Calu3 (cell line): ENCODE measurements around the gene GET4. TPM values are rescaled to one million over a fixed set of nuclear protein-coding genes. Genes with fewer than 3 reads are reported as not detected.
"Not testable (repeated sequence)": the region's sequence is repeated elsewhere in the genome, so short reads cannot be mapped to it uniquely, and the experiment has no call there.

Experiments used
- BruUV-seq: library from RNA; stranded (reverse); fragments of 400-500 nt; replicated peaks from 2 replicates; lab custom pipeline; 2021; lab: Mats Ljungman, UMichigan
- CTCF ChIA-PET: fragments of 300-600 bp; sonication (Branson Sonifier 250); formaldehyde crosslinking; loops from one replicate; lab custom pipeline; 2022; ENCODE audit warnings: antibody characterized with exemption; lab: Charles Lee
- DNase-seq: peaks from one replicate; pipeline ENCODE4 v3.0.0; 2022
- H3K27ac Mint-ChIP-seq: one replicate; pipeline ENCODE4 v1.8.0; 2022; ENCODE audit warnings: mixed read lengths; ENCODE audit not compliant: unreplicated experiment
- H3K27me3 Mint-ChIP-seq: one replicate; pipeline ENCODE4 v1.8.0; 2022; ENCODE audit warnings: mixed read lengths; ENCODE audit not compliant: unreplicated experiment
- H3K36me3 Mint-ChIP-seq: one replicate; pipeline ENCODE4 v1.8.0; 2022; ENCODE audit warnings: mild to moderate bottlenecking, moderate library complexity, mixed read lengths; ENCODE audit not compliant: insufficient read depth, unreplicated experiment
- H3K4me1 Mint-ChIP-seq: one replicate; pipeline ENCODE4 v1.8.0; 2022; ENCODE audit warnings: mild to moderate bottlenecking, low read depth, mixed read lengths; ENCODE audit not compliant: unreplicated experiment
- H3K4me3 Mint-ChIP-seq: one replicate; pipeline ENCODE4 v1.8.0; 2022; ENCODE audit warnings: mild to moderate bottlenecking, low read depth, moderate library complexity, mixed read lengths; ENCODE audit not compliant: unreplicated experiment
- H3K9me3 Mint-ChIP-seq: one replicate; pipeline ENCODE4 v1.8.0; 2022; ENCODE audit warnings: low read depth, mixed read lengths; ENCODE audit not compliant: unreplicated experiment
- intact Hi-C: fragments of 100-400 bp; cut with micrococcal nuclease; formaldehyde crosslinking; loops from one replicate; pipeline ENCODE4 v1.10.0; 2022; ENCODE audit not compliant: unreplicated experiment
- total RNA-seq: library from RNA; stranded (reverse); gene quantifications from 2 replicates; pipeline ENCODE4 v1.2.3, GENCODE V29; 2022
- TF ChIP-seq, protein P1 (sequence below): fragments of 200-600 bp; IDR thresholded peaks from one replicate; pipeline ENCODE4 v1.8.0; 2022; ENCODE audit warnings: antibody characterized with exemption; ENCODE audit not compliant: unreplicated experiment

Gene GET4
- total RNA-seq, 1 experiment from 2014 or later: 145 TPM

GRCh38 chr7:907158-907980 lies 31.0 kb downstream of the GET4 start:
- intact Hi-C loops: no loop called here
- TF ChIP-seq, protein P1, sequence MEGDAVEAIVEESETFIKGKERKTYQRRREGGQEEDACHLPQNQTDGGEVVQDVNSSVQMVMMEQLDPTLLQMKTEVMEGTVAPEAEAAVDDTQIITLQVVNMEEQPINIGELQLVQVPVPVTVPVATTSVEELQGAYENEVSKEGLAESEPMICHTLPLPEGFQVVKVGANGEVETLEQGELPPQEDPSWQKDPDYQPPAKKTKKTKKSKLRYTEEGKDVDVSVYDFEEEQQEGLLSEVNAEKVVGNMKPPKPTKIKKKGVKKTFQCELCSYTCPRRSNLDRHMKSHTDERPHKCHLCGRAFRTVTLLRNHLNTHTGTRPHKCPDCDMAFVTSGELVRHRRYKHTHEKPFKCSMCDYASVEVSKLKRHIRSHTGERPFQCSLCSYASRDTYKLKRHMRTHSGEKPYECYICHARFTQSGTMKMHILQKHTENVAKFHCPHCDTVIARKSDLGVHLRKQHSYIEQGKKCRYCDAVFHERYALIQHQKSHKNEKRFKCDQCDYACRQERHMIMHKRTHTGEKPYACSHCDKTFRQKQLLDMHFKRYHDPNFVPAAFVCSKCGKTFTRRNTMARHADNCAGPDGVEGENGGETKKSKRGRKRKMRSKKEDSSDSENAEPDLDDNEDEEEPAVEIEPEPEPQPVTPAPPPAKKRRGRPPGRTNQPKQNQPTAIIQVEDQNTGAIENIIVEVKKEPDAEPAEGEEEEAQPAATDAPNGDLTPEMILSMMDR: no peak
- Mint-ChIP-seq H3K9me3 (no peaks in the 10 kb centered on the region), H3K36me3 (peaks cover 59% of the 10 kb centered on the region), H3K27ac (no peak overlapping the region), H3K4me1 (peaks cover 18% of the 10 kb centered on the region), H3K27me3 (peaks cover 21% of the 10 kb centered on the region), H3K4me3 (no peak overlapping the region)
- no peak for DNase-seq
- CTCF ChIA-PET: interaction anchor here (1.6 kb wide), 1 partner anchor 10 kb away, joined by 4 read pairs; no protein-coding TSS in a partner anchor
- no TSS peak for BruUV-seq

DNA sequence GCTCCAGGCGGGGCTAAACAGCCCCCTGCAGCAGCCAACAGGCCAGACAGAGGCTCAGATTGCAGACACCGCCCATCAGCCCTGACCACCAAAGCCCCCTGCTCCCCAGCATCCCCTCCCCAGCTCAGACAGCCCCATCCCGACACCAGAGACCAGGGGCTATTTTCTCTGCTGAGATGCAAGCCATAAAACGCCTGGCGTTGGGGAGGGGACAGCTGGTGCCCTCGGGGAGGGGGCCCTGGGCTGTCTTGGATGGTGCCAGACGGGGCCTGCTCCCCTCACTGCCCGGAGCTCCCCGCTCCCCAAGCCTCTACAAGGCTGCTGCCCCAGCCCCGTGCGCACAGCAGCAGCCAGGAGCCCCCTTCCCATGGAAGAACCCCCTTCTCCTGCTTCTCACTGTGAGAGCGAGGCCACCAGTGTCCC lies 31.8 kb downstream of the GET4 start:
- H3K27me3 Mint-ChIP-seq: peaks cover 21% of the 10 kb centered on the region
- no peak overlapping the region for H3K27ac Mint-ChIP-seq
- DNase-seq: no peak
- peaks cover 17% of the 10 kb centered on the region for H3K4me1 Mint-ChIP-seq
- intact Hi-C loops: no loop called here
- no peaks in the 10 kb centered on the region for H3K9me3 Mint-ChIP-seq
- CTCF ChIA-PET: interaction anchor here (1.6 kb wide), 1 partner anchor 10 kb away, joined by 4 read pairs; no protein-coding TSS in a partner anchor
- BruUV-seq: no TSS peak
- no peak overlapping the region for H3K4me3 Mint-ChIP-seq
- TF ChIP-seq, protein P1: no peak
- peaks cover 58% of the 10 kb centered on the region for H3K36me3 Mint-ChIP-seq

DNA sequence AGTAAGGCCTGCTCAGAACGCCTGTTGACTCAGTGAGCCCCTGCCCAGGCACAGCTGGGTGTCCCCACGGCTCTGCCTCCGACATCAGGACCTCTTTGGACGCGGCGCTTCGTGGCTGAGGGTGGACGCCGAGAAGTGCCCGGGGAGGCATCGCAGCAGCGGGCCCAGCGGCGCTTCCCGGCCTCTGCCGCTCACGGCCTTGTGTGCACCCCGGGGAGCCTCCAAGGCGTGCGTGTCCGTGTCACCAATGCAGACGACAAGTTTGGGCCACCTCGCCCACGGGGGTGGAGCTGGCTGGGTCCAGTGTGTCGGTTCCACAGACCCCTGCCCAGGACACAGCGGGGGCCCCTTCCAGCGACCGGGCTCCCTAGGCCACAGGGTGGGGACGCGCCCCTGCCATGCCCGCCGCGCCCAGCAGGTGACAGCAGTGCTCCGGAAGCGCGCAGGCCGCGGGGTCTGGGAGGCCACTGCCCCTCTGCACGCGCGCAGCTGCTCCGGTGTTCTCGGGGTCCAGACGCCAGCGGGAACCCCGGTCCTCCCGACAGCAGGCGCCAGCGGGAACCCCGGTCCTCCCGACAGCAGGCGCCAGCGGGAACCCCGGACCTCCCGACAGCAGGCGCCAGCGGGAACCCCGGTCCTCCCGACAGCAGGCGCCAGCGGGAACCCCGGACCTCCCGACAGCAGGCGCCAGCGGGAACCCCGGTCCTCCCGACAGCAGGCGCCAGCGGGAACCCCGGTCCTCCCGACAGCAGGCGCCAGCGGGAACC lies 32.4 kb downstream of the GET4 start:
- H3K27ac Mint-ChIP-seq, BruUV-seq, intact Hi-C loops, H3K9me3 Mint-ChIP-seq, H3K4me3 Mint-ChIP-seq, CTCF ChIA-PET: not testable (repeated sequence)
- Mint-ChIP-seq H3K4me1 (peaks cover 23% of the 10 kb centered on the region), H3K36me3 (peaks cover 58% of the 10 kb centered on the region), H3K27me3 (peaks cover 21% of the 10 kb centered on the region)
- DNase-seq: peak; percentile 69
- TF ChIP-seq, protein P1: peak; percentile 74
